ENCODE measurements around the gene OCSTAMP.

Gene OCSTAMP

GRCh38 chr20:46551522-46552381 is 1.3 kb upstream of the OCSTAMP start:
- no peak for DNase-seq

GRCh38 chr20:46549188-46549972 is 1.1 kb downstream of the OCSTAMP start:
- no peak for DNase-seq

DNA sequence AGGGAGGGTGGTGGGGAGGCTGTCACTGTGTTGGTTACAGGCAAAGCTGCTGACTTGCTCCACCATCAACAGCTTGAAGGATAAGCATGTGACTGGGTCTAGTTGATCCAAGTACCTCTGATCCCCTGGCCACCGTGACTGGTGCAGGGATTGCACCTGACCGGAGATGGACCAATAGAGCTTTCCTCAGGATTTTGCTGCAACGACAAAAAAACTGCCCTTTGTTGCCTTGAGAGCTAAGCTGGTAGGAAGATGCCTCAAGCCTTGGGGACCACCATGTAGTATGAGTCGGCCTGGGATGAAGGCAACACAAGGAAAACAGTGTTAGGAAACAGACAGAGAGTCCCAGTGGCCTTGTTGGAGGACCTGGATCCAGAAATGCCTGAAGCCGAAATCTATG is 1.8 kb downstream of the OCSTAMP start:
- DNase-seq: no peak

DNA sequence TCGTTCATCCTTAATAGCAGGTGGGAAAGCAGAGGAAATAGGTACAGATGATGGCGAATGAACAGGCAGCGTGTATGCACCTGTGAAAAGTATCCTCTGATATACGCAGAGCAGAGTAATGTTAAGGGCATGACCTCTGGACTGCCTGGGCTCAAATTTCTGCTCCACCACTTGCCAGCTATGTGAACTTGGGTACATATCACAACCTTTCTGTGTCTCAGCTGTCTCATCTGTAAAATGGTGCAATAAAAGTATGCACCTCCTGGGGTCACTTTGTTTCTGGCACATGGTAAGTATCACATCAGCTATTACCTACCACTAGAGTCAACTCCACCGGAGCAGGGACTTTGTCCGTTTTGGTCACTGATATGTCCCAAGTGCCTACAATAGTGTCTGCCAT is 2.5 kb downstream of the OCSTAMP start:
- no peak for DNase-seq

DNA sequence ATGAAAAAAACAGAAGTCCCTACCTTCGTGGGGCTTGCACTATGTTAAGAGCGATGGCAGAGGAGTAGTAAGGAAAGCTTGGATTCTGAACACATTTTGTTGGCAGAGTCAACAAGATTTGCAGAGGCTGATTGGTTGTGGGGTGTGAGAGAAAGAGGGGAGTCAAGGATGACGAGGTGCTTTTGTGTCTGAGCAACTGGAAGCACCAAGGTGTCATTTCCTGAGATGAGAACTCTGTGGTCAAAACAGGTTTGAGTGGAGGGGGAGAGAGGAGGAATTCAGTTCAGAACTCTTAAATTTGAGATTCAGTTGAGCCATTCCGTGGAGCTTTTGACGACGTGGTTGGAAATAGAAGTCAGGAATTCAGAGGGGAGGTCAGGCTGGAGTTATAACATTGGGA is 3.5 kb downstream of the OCSTAMP start:
- no peak for DNase-seq

DNA sequence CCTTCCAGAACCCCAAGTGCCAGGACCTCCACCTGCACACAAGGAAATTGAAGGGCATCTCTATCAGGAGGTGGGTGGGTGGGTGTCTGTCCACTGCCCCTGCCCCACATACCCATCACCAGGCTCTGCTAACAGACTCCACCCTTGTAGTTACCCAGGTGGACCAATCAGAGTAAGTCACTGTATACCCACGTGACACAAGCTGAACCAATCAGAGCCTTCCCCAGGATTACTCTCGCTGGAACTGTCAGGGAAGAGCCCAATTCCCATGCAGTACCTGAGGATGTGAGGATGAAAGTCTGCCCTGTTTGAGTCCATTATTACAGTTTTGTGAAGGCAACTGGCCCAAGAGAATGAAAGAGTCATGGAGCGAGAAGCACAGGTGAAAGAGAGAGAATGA is 4.2 kb downstream of the OCSTAMP start:
- DNase-seq: no peak

GRCh38 chr20:46545827-46546138 is 4.7 kb downstream of the OCSTAMP start:
- no peak for DNase-seq

DNA sequence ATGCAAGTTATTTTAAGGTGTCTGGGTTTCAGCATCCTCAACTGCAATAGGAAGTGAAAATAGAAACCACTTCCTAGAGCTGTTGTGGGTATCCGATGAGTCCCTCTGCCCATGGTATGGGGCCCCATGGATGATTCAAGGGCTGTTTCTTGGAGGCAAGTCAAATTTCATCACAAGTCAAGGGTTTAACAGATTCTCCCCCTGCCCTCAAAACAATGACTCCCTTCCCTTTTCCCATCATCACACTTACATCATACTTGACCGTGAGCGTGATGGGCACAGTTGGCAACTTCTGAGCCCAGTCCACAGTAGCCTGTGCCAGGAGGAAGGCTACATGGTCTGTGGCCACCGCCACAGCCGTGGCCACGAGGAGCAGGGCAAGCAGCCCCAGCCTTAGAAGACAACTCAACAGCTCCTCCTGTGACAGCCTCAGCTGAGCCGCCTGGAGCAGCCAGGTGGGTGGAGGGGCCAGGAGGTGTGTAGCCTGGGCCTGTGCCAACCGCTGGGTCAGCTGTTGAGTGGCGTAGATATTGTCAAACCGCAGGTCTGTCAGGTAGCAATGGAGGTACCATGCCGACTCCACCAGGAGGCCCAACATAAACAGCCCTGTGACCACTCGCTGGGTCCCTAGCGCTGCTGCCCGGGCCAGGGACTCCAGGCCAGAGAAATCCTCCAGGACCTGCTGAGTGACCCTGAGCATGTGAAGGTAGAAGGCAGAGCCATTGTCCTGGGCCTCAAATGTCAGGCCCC is 5.2 kb downstream of the OCSTAMP start:
- no peak for DNase-seq

DNA sequence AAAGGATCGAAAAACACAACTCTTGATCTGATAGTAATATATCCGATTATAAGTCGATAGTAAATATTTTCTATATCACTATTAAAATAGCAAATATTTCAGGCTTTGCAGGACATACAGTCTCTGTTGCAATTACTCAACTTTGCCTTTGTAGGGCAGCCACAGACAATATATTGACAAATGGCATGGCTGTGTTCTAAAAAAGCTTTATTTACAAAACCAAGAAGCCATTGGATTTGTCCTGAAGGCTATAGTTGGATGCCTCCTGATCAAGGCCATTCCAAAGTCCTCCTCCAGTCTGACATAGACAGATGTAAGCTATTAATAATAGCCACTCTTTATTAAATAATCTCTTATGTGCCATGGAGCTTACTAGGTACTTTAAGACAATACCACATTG is 5.9 kb downstream of the OCSTAMP start:
- no peak for DNase-seq

DNA sequence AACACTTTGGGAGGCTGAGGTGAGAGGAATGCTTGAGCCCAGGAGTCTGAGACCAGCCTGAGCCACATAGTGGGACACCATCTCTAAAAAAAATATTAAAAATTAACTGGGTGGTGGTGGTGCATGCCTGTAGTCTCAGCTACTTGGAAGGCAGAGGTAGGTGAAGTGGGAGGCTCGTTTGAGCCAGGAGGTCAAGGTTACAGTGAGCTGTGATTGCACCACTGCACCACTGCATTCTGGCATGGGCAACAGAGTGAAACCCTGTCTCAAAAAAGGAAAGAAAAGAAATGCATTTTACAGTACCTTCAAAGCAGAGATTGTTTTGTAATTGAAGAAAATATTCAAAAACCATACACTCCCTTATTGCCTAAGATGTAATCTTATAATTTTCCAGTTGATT is 6.5 kb downstream of the OCSTAMP start:
- no peak for DNase-seq

GRCh38 chr20:46543033-46543432 is 7.4 kb downstream of the OCSTAMP start:
- no peak for DNase-seq

DNA sequence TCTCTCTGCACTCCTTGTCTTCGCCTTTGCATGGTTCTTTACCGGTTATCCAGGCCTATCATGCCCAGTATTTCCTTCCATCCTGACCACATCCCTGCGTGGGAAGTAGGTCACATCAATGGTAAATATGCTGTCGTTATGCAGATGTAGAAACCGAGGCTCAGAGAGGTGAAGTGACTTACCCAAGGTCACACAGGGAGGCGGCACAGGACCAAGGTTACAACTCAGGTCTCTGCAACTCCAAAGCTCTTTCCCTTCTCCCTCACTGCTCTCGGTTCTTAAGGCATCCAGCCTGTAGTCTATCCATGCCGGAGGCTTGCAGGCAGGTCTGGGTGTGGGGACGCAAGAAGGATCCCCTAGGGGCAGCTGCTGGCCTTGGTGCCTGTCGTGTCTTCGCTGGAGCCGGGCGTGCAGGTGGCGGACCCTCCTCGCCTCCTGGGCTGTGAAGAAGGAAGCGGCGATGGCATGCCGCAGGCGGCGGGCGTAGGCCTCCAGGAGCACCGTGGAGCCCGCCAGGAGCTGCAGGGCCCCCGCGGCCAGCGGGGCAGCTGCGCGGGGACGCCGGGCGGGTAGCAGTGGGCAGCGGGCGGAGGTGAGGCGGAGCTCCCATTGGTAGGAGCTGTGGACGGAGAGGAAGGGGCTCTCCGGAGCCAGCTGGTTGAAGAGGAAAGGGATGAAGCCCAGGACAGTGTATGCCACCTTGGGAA is 9.1 kb downstream of the OCSTAMP start:
- no peak for DNase-seq

- no peak for DNase-seq
These were observed 11.3 kb downstream of the OCSTAMP start for GRCh38 chr20:46539113-46539512.

DNA sequence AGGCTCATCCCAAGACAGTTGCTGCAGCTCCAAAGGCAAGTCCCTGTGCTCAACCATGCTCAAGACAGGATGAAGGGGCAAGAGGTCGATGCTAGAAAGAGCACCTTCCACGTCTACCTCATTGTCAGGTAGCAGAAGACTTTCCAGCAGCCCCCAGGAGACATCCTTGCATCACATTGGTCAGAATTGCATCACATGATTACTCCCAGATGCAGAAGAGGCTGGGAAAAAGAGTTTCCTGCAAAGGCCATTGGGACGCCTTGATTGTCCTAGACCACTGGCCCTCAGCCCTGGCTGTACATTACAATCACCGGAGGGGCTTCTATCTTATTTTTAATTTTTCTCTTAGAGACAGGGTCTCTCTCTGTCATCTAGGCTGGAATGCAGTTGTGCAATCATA is 19.8 kb downstream of the OCSTAMP start:
- no peak for DNase-seq

DNA sequence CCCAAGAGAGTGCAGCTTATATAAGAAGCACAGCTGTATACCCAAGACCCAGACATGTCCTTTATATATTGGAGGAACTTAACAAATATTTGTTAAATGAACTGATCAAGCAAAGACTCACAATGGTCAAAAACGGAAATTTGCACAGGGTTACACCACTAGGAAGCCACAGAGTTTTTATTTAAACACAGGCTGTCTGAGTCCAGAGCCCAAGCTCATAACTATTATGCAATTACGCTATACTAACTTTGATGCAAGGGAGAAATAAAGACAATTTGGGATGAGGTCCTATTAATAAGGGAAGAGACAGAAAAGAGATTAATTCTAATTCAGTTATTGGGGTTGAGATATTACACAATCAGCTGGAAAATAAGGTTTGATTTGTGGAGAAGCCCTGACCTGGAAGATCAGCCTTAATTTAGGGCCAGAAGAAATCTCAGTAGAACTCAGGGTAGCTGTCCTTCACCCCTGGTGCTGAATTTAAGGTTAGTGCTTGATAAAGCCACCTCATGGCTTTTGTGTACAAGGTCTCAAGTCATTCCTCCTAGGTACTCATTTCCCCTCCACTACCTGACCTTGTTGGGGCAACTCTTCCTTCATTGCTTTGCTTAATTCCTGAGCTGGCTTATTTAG is 26.6 kb downstream of the OCSTAMP start:
- DNase-seq: no peak

DNA sequence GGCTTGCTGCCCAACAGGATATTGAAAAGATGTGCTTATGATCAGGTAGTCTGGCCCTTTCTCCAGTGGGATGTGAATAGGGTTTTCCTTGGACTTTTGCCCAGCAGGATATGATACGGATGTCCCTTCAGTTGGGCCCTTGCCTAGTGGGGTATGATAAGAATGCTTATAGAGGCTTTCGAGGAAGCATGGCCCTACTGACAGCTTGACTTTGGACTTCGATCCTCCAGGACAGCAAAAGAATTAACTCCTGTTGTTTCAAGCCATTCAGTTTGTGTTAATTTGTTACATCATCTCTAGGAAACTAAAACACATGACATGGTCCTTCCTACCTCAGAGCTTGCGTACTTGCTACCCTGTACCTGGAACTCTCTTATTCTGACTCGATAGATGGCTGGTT is 27.3 kb downstream of the OCSTAMP start:
- DNase-seq: no peak

- no peak for DNase-seq
These were observed 29.4 kb downstream of the OCSTAMP start for GRCh38 chr20:46520976-46521579.

GRCh38 chr20:46520540-46520939 is 29.9 kb downstream of the OCSTAMP start:
- DNase-seq: no peak

- no peak for DNase-seq
These were observed 30.9 kb downstream of the OCSTAMP start for GRCh38 chr20:46519471-46520068.

DNA sequence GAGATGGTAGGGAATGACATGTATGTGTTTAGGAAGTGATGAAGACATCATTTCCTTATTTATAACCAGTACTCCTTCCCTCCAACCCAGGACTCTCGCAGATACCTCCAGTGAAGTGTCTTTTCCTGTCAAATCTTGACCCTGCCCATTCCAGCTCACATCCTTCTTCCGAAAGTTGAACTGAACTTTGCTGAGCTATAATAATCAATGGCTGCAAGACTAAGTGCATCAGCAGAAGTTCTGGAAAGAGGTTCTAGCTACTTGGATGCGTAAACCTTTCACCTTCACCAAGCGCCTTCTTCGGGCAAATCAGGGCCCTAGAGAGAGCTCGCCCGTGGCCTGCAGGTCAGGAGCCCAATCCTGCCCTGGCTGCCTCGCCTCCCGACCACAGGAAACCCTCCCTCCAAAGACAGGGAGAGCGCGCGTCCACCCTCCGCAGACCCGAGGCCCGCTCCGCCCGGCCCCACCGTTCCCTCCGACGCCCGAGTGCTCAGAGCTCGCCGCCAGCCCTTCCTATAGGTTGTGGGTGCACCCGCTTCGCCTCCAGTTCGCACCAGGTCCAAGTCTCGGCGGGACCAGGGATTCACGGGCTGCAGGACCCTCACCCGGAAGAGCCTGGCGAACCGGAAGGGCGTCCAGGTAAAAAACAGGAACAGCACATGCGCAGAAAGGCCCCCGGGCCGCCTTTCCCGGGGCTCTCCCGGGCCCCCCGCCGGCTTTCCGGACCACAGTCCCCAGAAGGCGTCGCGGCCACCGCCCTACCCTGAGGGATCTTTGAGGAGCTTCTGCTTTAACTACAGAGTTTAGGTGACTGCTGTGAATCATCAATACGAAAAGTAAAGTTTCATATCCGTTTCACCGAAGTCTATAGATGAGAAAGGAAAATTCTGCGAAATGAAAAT is 37.3 kb downstream of the OCSTAMP start, which contains the start of gene ZNF334:
Gene ZNF334, minus strand, starts transcription at position 617 of the 902 bp plus-strand sequence. CDS start 1,457 bp downstream, outside the sequence.
- no peak for DNase-seq
